Esophagus muscularis mucosa (tissue), 3 donors: ENCODE measurements around the gene VAMP8.

Experiments
- CTCF ChIP-seq, 3 experiments: fragments of 200-600 bp in 2 of 3; fragments of 450-650 bp in 1 of 3; sonication (generic) in 2 of 3; IDR thresholded peaks; one replicate each; pipeline ENCODE4 v1.5.1; 2017 to 2019; ENCODE audit warnings: antibody characterized with exemption in 3 of 3, mild to moderate bottlenecking in 2 of 3, moderate library complexity in 1 of 3
- EP300 ChIP-seq: sonication (generic); formaldehyde crosslinking; IDR thresholded peaks from one replicate; pipeline ENCODE4 v1.6.1; 2017; ENCODE audit warnings: antibody characterized with exemption

GRCh38 chr2:85545780-85546240 lies 31.6 kb upstream of the VAMP8 start:
- no peak for TF ChIP-seq CTCF (IDR thresholded peaks at IDR 0.05)
- no peak for TF ChIP-seq EP300
